ENCODE measurements around the gene SNX5. TPM values are rescaled to one million over a fixed set of nuclear protein-coding genes. Genes with fewer than 3 reads are reported as not detected.

SNX5 gene
- total and polyA plus RNA-seq, 2 of the 8 experiments (the other 6 are each of a cell fraction or from before 2014, with no cell fraction given) = 155 to 194 TPM

- 82% methylated on average over 6 of the region's 6 CpGs; no CpG with 5 or more reads in 1 of the 2 experiments for WGBS, 2 experiments (ENCODE audit: extremely low coverage in 1 of 2, insufficient coverage in 1 of 2, insufficient read length in 1 of 2, insufficient replicate concordance in 2 of 2, low coverage in 1 of 2, low lambda C conversion rate in 2 of 2, missing lambda C conversion rate in 1 of 2)
- Histone ChIP-seq H2BK12ac (ENCODE audit: low read depth, low read length) (no peak overlapping the region), H3K18ac (ENCODE audit: extremely low read depth, low read length) (no peak overlapping the region; the same call in 1 of the 2 replicates)
Measured at GRCh38 chr20:18005990-18006364, 37.4 kb upstream of the SNX5 start.

More at GRCh38 chr20:18005990-18006364, 37.4 kb upstream of the SNX5 start:
- Histone ChIP-seq H4K5ac (ENCODE audit: insufficient read length, low read depth, low read length) (no peak overlapping the region), H3K4ac (replicated peaks; ENCODE audit: insufficient read length, low read depth, low read length) (no peak overlapping the region), H3K9ac (replicated peaks in 1 of 4; ENCODE audit: extremely low read depth in 1 of 4, low read depth in 3 of 4, low read length in 3 of 4) (no peak overlapping the region), H3K27me3 (replicated peaks in 1 of 4; ENCODE audit: control insufficient read depth in 3 of 4, extremely low read depth in 1 of 4, insufficient read depth in 3 of 4, low read length in 3 of 4) (no peaks in the 10 kb centered on the region), H3K27ac (ENCODE audit: low read depth, low read length) (no peak overlapping the region), H3K14ac (ENCODE audit: insufficient read length) (no peak overlapping the region), H4K20me1 (replicated peaks in 1 of 2; ENCODE audit: control insufficient read depth in 1 of 2, insufficient read depth in 2 of 2, low read length in 2 of 2) (no peaks in the 10 kb centered on the region), H3K9me3 (ENCODE audit: insufficient read depth in 2 of 2, low read depth in 1 of 2, low read length in 1 of 2) (no peaks in the 10 kb centered on the region), H2BK20ac (ENCODE audit: low read length) (no peak overlapping the region), H3K36me3 (ENCODE audit: control insufficient read depth in 2 of 4, insufficient read depth in 4 of 4, low read length in 3 of 4) (no peaks in the 10 kb centered on the region; a peak in 1 of 8 replicates), H3K56ac (replicated peaks; ENCODE audit: insufficient read length, low read depth, low read length) (no peak overlapping the region), H3K79me2 (ENCODE audit: control insufficient read depth in 1 of 2, insufficient read depth in 2 of 2, low read length in 2 of 2) (no peaks in the 10 kb centered on the region), H4K8ac (ENCODE audit: extremely low read depth, insufficient read depth, low read length) (no peak overlapping the region), H3K4me2 (ENCODE audit: insufficient read depth in 1 of 2, low read depth in 2 of 2, low read length in 2 of 2) (0 out of 4 replicates have a peak overlapping the region, but pooled peaks of 1 of the 2 experiments have one; percentile 22), H4K91ac (replicated peaks; ENCODE audit: insufficient read length, low read length) (no peak overlapping the region), H2BK15ac (ENCODE audit: low read length) (no peak overlapping the region), H3K4me3 (ENCODE audit: extremely low read depth in 1 of 4, insufficient read depth in 2 of 4, low read depth in 3 of 4, low read length in 4 of 4) (no peak overlapping the region), H2AFZ (ENCODE audit: low read length) (no peak overlapping the region), H3K79me1 (ENCODE audit: low read depth, low read length) (no peaks in the 10 kb centered on the region), H3K23me2 (ENCODE audit: low read depth, low read length) (no peaks in the 10 kb centered on the region), H3K4me1 (replicated peaks in 1 of 4; ENCODE audit: control insufficient read depth in 3 of 4, insufficient read depth in 4 of 4, low read length in 3 of 4) (peaks cover 0 to 16% (median 8%) of the 10 kb centered on the region in 4 experiments; a peak in 6 of 7 replicates), H3K23ac (ENCODE audit: insufficient read length) (no peak overlapping the region), H2AK5ac (ENCODE audit: low read depth, low read length) (no peak overlapping the region), H2BK120ac (replicated peaks; ENCODE audit: low read depth, low read length) (no peak overlapping the region), H2BK5ac (ENCODE audit: low read depth, low read length) (no peak overlapping the region)
- no peak for TF ChIP-seq SUZ12 (IDR thresholded peaks at IDR 0.05; ENCODE audit: low read length)
- TF ChIP-seq SP2 (IDR thresholded peaks at IDR 0.05; ENCODE audit: low read length) = no peak
- TF ChIP-seq SP1 (IDR thresholded peaks at IDR 0.05; ENCODE audit: low read depth, low read length) = no peak
- TF ChIP-seq MAFK (IDR thresholded peaks at IDR 0.05; ENCODE audit: low read depth, low read length) = no peak
- no peak for TF ChIP-seq TAF7 (optimal IDR thresholded peaks at IDR 0.05; ENCODE audit: borderline replicate concordance, low read depth, low read length)
- no peak for TF ChIP-seq ASH2L (IDR thresholded peaks at IDR 0.05; ENCODE audit: low read length)
- POLR2A ChIA-PET (ENCODE audit: partially characterized antibody) = interaction anchor here (1.2 to 31.5 kb wide), 2 partner anchors 22 to 44 kb away, joined by 4 to 424 read pairs; partner anchors contain the start of genes MGME1 and SNX5
- FAIRE-seq = no peak
- DNase-seq (ENCODE audit: low read depth in 1 of 2, low spot score in 2 of 2) = no peak
- CTCF ChIA-PET (ENCODE audit: partially characterized antibody) = interaction anchor here (1.1 to 2.5 kb wide), 2 partner anchors 10 to 268 kb away, joined by 3 to 15 read pairs; no protein-coding TSS in a partner anchor
